Measurements from ENCODE around the gene FNDC10. TPM values are rescaled to one million over a fixed set of nuclear protein-coding genes. Genes with fewer than 3 reads are reported as not detected.

FNDC10 gene
- total RNA-seq, 6 donors from 2014 or later, result 8.7 to 21.0 (median 12.4) TPM

GRCh38 chr1:1606232-1606631, 6.3 kb upstream of the FNDC10 start:
- Histone ChIP-seq H3K4me3 (no peak overlapping the region), H3K9me3 (no peaks in the 10 kb centered on the region), H3K27me3 (no peaks in the 10 kb centered on the region), H3K36me3 (no peaks in the 10 kb centered on the region), H3K4me1 (peaks cover 5 to 19% (median 13%) of the 10 kb centered on the region in 4 donors), H3K27ac (peak overlapping the region in 1 of 4 donors; percentile 79)
- TF ChIP-seq POLR2AphosphoS5 (IDR thresholded peaks at IDR 0.05) (no peak), EP300 (IDR thresholded peaks at IDR 0.05) (no peak), POLR2A (IDR thresholded peaks at IDR 0.05) (no peak), CTCF (IDR thresholded peaks at IDR 0.05) (no peak)
- DNase-seq (peak in 1 of 2 donors; percentile 58), ATAC-seq (ENCODE audit: low FRiP score in 2 of 2) (no peak)
- WGBS, 2 donors, result 74 to 93% methylated on average over 5 to 6 of the region's 13 CpGs

GRCh38 chr1:1605724-1606123, 5.8 kb upstream of the FNDC10 start:
- Histone ChIP-seq H3K9me3 (no peaks in the 10 kb centered on the region), H3K4me1 (peaks cover under 1 to 18% (median 13%) of the 10 kb centered on the region in 4 donors), H3K27ac (no peak overlapping the region), H3K4me3 (no peak overlapping the region), H3K36me3 (no peaks in the 10 kb centered on the region), H3K27me3 (no peaks in the 10 kb centered on the region)
- ATAC-seq (ENCODE audit: low FRiP score in 2 of 2), result no peak
- no peak for TF ChIP-seq EP300 (IDR thresholded peaks at IDR 0.05)
- TF ChIP-seq CTCF (IDR thresholded peaks at IDR 0.05), result no peak
- TF ChIP-seq POLR2A (IDR thresholded peaks at IDR 0.05), result no peak
- no peak for TF ChIP-seq POLR2AphosphoS5 (IDR thresholded peaks at IDR 0.05)
- DNase-seq, result peak in 1 of 2 donors; percentile 20
- WGBS, 2 donors, result 89 to 92% methylated on average over 14 to 17 of the region's 17 CpGs

- WGBS, 2 donors, result 75 to 85% methylated on average over 12 to 14 of the region's 14 CpGs
- ATAC-seq (ENCODE audit: low FRiP score in 2 of 2) (no peak), DNase-seq (peak in 1 of 2 donors; percentile 71)
- H3K27me3 ChIP-seq, result no peaks in the 10 kb centered on the region
- no peaks in the 10 kb centered on the region for H3K9me3 ChIP-seq
- H3K36me3 ChIP-seq, result no peaks in the 10 kb centered on the region
- peaks cover 6 to 18% (median 13%) of the 10 kb centered on the region in 4 donors for H3K4me1 ChIP-seq
- TF ChIP-seq POLR2AphosphoS5 (IDR thresholded peaks at IDR 0.05) (no peak), CTCF (IDR thresholded peaks at IDR 0.05) (no peak), POLR2A (IDR thresholded peaks at IDR 0.05) (no peak), EP300 (IDR thresholded peaks at IDR 0.05) (no peak)
- H3K4me3 ChIP-seq, result no peak overlapping the region
- no peak overlapping the region for H3K27ac ChIP-seq
These were observed 5.2 kb upstream of the FNDC10 start for GRCh38 chr1:1605034-1605591.

GRCh38 chr1:1604374-1605033, 4.6 kb upstream of the FNDC10 start:
- no peak for ATAC-seq (ENCODE audit: low FRiP score in 2 of 2)
- WGBS, 2 donors, result 85 to 89% methylated on average over 10 to 14 of the region's 15 CpGs

More at GRCh38 chr1:1604374-1605033, 4.6 kb upstream of the FNDC10 start:
- peak in 1 of 2 donors; percentile 35 for DNase-seq
- no peaks in the 10 kb centered on the region for H3K36me3 ChIP-seq
- H3K27ac ChIP-seq, result no peak overlapping the region
- no peak for TF ChIP-seq EP300 (IDR thresholded peaks at IDR 0.05)
- no peak for TF ChIP-seq CTCF (IDR thresholded peaks at IDR 0.05)
- TF ChIP-seq POLR2A (IDR thresholded peaks at IDR 0.05), result no peak
- TF ChIP-seq POLR2AphosphoS5 (IDR thresholded peaks at IDR 0.05), result no peak
- H3K27me3 ChIP-seq, result no peaks in the 10 kb centered on the region
- no peak overlapping the region for H3K4me3 ChIP-seq
- H3K4me1 ChIP-seq, result peaks cover 7 to 12% (median 11%) of the 10 kb centered on the region in 4 donors
- no peaks in the 10 kb centered on the region for H3K9me3 ChIP-seq

Data from upper lobe of left lung (tissue), 6 donors.